Breast epithelium (tissue), 4 donors: ENCODE measurements around the gene PTPRG. TPM values are rescaled to one million over a fixed set of nuclear protein-coding genes. Genes with fewer than 3 reads are reported as not detected.

Source experiments
- DNase-seq, 2 donors: peaks; one replicate each; pipeline ENCODE4 v3.0.0-alpha.2; 2019; ENCODE audit warnings: low spot score in 2 of 2
- H3K27ac ChIP-seq, 2 donors: fragments of 200-600 bp; sonication (generic) in 1 of 2; one replicate each; pipeline ENCODE4 v1.5.1; 2016 to 2019; ENCODE audit warnings: mild to moderate bottlenecking in 1 of 2
- H3K27me3 ChIP-seq, 2 donors: fragments of 200-600 bp; sonication (generic) in 1 of 2; one replicate each; pipeline versions ENCODE4 v1.5.1 to v1.6.0; 2017 to 2019; ENCODE audit warnings: control low read depth in 1 of 2, mild to moderate bottlenecking in 1 of 2
- H3K36me3 ChIP-seq: fragments of 200-600 bp; one replicate; pipeline ENCODE4 v1.5.1; 2019
- H3K4me1 ChIP-seq, 2 donors: fragments of 200-600 bp; sonication (generic); one replicate each; pipeline ENCODE4 v1.5.1; 2016 to 2019; ENCODE audit warnings: control low read depth in 1 of 2
- H3K4me3 ChIP-seq, 3 donors: fragments of 200-600 bp; sonication (generic); 1 replicate in 2 of 3; 2 replicates in 1 of 3; pipeline ENCODE4 v1.5.1; 2016 to 2019; ENCODE audit warnings: mild to moderate bottlenecking in 3 of 3, moderate library complexity in 2 of 3
- H3K9me3 ChIP-seq, 2 donors: fragments of 200-600 bp; sonication (generic) in 1 of 2; one replicate each; pipeline ENCODE4 v1.5.1; 2016 to 2019; ENCODE audit warnings: control low read depth in 1 of 2
- POLR2A ChIP-seq: fragments of 450-650 bp; IDR thresholded peaks from one replicate; pipeline ENCODE4 v1.6.1; 2016; ENCODE audit warnings: antibody characterized with exemption, mild to moderate bottlenecking, moderate library complexity
- POLR2AphosphoS5 ChIP-seq, 3 donors: sonication (generic); formaldehyde crosslinking; IDR thresholded peaks; one replicate each; pipeline ENCODE4 v1.6.1; 2017; ENCODE audit warnings: antibody characterized with exemption in 3 of 3
- intact Hi-C: fragments of 100-400 bp; cut with DNase I; formaldehyde crosslinking; loops from one replicate; pipeline ENCODE4 v1.15.1; 2023; ENCODE audit warnings: low total_unique reads
- total RNA-seq, 3 donors: library from RNA; depleted of rRNA; stranded (reverse); fragments of >200 nt; gene quantifications; one replicate each; pipeline ENCODE4 v1.1.0, GENCODE V29; 2016
- TF ChIP-seq, protein P1 (sequence below), 3 donors: fragments of 450-650 bp; IDR thresholded peaks; one replicate each; pipeline ENCODE4 v1.5.1; 2016 to 2017; ENCODE audit warnings: antibody characterized with exemption in 3 of 3, mild to moderate bottlenecking in 3 of 3, moderate library complexity in 3 of 3

Gene PTPRG
- total RNA-seq, 3 donors from 2014 or later: 42.3 to 179 (median 61.6) TPM

DNA sequence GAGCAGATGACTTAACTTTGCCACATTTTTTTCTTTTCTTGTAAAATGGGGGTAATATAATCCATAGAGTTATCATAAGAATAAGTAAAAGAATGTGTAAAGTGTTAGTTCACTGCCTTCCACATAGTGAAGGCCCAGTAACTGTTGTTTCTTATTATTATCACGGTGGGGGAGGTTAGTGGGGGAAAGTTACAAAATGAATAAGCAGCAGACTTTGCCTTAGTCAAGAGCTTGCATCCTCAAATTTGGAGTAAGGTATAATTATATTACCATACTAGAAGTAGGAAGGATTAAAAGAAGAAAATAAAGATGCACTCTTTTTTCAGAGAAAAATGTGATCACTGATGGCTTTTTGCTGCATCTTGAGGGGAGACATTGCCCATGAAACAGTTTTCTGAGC, 247.6 kb downstream of the PTPRG start:
- intact Hi-C loops: no loop called here
- Histone ChIP-seq H3K4me1 (no peaks in the 10 kb centered on the region), H3K4me3 (no peak overlapping the region), H3K27ac (peak overlapping the region; percentile 48 to 53), H3K9me3 (no peaks in the 10 kb centered on the region), H3K36me3 (no peaks in the 10 kb centered on the region), H3K27me3 (no peaks in the 10 kb centered on the region)
- DNase-seq: no peak
- TF ChIP-seq POLR2A: no peak
- TF ChIP-seq, protein P1, sequence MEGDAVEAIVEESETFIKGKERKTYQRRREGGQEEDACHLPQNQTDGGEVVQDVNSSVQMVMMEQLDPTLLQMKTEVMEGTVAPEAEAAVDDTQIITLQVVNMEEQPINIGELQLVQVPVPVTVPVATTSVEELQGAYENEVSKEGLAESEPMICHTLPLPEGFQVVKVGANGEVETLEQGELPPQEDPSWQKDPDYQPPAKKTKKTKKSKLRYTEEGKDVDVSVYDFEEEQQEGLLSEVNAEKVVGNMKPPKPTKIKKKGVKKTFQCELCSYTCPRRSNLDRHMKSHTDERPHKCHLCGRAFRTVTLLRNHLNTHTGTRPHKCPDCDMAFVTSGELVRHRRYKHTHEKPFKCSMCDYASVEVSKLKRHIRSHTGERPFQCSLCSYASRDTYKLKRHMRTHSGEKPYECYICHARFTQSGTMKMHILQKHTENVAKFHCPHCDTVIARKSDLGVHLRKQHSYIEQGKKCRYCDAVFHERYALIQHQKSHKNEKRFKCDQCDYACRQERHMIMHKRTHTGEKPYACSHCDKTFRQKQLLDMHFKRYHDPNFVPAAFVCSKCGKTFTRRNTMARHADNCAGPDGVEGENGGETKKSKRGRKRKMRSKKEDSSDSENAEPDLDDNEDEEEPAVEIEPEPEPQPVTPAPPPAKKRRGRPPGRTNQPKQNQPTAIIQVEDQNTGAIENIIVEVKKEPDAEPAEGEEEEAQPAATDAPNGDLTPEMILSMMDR (IDR thresholded peaks at IDR 0.05): no peak
- TF ChIP-seq POLR2AphosphoS5 (IDR thresholded peaks at IDR 0.05): no peak

DNA sequence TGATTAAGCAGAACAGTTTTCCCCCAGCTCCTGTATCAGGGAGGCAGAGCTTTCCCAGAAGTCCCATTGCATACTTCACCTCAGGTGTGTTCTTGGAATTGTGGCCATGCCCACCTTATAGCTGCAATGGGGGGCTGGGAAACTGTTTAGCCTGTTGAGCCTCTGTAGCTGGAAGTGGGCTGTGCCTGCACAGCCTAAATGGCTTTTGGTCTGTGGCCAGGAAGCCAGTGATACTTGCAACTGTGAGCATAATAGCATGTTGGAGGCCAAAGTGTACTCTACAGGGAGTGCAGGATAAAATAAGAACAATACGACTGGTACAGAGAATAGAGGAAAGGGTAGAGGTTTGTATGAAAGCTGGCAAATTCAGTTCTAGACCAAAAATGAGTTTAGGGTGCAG, 248.5 kb downstream of the PTPRG start:
- DNase-seq: no peak

DNA sequence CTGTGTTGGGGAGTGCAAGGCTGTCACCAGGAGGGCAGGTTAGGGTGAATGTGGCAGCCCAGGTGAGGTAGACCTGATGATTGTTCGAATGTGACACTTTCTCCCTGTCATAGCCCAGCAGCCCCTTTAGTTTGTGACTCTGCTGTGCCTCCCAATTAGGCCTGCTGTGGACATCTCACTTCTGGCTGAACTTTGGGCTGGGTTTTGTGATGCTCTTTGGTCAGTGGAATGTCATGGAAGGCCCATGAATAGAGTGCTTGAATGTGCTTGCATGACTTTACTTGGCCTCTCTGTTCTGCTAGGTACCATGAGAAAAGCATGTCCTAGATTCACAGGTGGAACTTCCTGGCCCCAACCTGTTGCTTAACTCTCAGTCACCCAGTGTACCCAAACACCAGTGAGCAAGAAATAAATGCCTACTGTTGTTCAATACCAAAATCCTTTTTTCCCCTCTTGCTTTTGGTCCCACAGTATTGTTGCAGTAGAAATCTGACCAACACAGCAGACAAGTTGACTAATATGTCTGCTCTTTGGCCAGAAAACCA, 249.7 kb downstream of the PTPRG start:
- intact Hi-C loops: no loop called here
- Histone ChIP-seq H3K27ac (peak overlapping the region in 1 of 2 donors; percentile 53), H3K27me3 (no peaks in the 10 kb centered on the region), H3K4me3 (no peak overlapping the region), H3K4me1 (no peaks in the 10 kb centered on the region), H3K36me3 (no peaks in the 10 kb centered on the region), H3K9me3 (no peaks in the 10 kb centered on the region)
- no peak for TF ChIP-seq POLR2AphosphoS5 (IDR thresholded peaks at IDR 0.05)
- no peak for DNase-seq

More for the DNA sequence above, 248.5 kb downstream of the PTPRG start:
- Histone ChIP-seq H3K27ac (peak overlapping the region in 1 of 2 donors; percentile 53), H3K4me3 (no peak overlapping the region), H3K4me1 (no peaks in the 10 kb centered on the region), H3K27me3 (no peaks in the 10 kb centered on the region), H3K9me3 (no peaks in the 10 kb centered on the region), H3K36me3 (no peaks in the 10 kb centered on the region)
- no peak for TF ChIP-seq POLR2AphosphoS5 (IDR thresholded peaks at IDR 0.05)
- TF ChIP-seq, protein P1 (IDR thresholded peaks at IDR 0.05): no peak
- no peak for TF ChIP-seq POLR2A
- intact Hi-C loops: no loop called here

DNA sequence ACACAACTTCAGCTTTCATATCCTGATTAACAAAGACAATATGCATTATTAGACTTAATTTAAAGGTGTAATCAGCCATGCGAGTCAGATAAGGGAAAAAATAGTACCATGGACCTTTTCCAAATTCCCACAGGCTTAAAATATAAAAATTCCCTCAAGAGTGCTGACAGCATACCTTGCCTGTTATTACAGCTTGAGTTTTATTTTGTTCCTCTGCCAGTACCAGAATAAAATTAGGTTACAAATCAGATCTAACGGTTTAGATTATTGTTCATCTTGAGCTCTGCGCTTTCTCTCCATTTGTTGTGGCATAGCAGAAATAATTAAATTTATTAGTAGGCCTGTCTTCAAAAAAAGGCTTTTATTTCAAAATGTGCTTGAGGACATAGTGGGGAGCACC, 250.3 kb downstream of the PTPRG start:
- no peak overlapping the region for H3K27ac ChIP-seq
- no peaks in the 10 kb centered on the region for H3K36me3 ChIP-seq
- TF ChIP-seq POLR2AphosphoS5 (IDR thresholded peaks at IDR 0.05) (no peak), POLR2A (no peak)
- TF ChIP-seq, protein P1 (IDR thresholded peaks at IDR 0.05): no peak
- no peak overlapping the region for H3K4me3 ChIP-seq
- H3K27me3 ChIP-seq: no peaks in the 10 kb centered on the region
- no peak for DNase-seq
- intact Hi-C loops: no loop called here
- H3K9me3 ChIP-seq: no peaks in the 10 kb centered on the region
- no peaks in the 10 kb centered on the region for H3K4me1 ChIP-seq

DNA sequence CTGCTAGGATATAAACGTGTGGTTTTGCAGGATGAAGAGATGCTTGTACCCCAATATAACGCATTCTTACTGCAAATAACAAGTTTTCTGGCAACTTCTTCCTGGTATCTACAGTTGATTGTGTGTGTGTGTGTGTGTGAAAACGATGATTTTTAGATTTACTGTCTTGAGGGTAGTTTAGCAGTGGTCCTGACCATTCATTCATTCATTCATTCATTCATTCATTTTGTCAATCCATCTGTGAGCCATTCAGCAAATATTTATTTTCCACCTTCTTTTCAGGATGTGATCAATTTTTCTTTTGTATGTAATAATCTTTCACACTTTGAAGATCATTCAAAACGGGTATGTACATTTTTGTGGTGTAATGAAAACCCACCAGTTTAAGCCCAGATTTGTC, 250.7 kb downstream of the PTPRG start:
- no peaks in the 10 kb centered on the region for H3K4me1 ChIP-seq
- TF ChIP-seq POLR2A (no peak), POLR2AphosphoS5 (IDR thresholded peaks at IDR 0.05) (no peak)
- TF ChIP-seq, protein P1 (IDR thresholded peaks at IDR 0.05): no peak
- no peaks in the 10 kb centered on the region for H3K9me3 ChIP-seq
- no peak overlapping the region for H3K4me3 ChIP-seq
- no peak overlapping the region for H3K27ac ChIP-seq
- no peaks in the 10 kb centered on the region for H3K36me3 ChIP-seq
- no peaks in the 10 kb centered on the region for H3K27me3 ChIP-seq
- intact Hi-C loops: no loop called here
- no peak for DNase-seq

DNA sequence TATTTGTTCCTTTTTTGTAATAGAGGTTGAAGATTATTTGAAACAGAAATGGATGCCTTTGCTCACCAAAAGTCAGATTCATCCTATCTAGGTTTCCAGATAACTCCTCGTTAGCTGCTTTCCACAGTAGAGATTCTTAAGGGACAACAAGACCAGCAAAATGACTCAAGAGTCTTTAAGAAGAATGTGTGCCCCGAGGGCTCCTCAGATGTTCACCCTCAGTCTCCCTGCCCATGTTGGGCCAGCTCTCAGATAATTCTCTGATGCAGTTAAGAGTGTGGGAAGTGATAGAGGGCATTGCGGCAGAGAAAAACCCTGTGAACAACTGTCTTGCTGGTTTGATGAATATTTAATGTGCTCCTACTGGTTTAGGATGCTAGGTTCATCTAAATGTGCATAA, 251.1 kb downstream of the PTPRG start:
- Histone ChIP-seq H3K36me3 (no peaks in the 10 kb centered on the region), H3K27me3 (no peaks in the 10 kb centered on the region)
- TF ChIP-seq POLR2A (no peak), POLR2AphosphoS5 (IDR thresholded peaks at IDR 0.05) (no peak)
- TF ChIP-seq, protein P1 (IDR thresholded peaks at IDR 0.05): no peak

More for the DNA sequence above, 251.1 kb downstream of the PTPRG start:
- Histone ChIP-seq H3K4me1 (no peaks in the 10 kb centered on the region), H3K4me3 (no peak overlapping the region), H3K9me3 (no peaks in the 10 kb centered on the region), H3K27ac (no peak overlapping the region)
- no peak for DNase-seq
- intact Hi-C loops: no loop called here
